Hepatic stellate cell (primary cell): ENCODE results near the gene DCLRE1C.
"Not testable (repeated sequence)": the region's sequence is repeated elsewhere in the genome, so short reads cannot be mapped to it uniquely, and the experiment has no call there.

Experiments
- DNase-seq: peaks from one replicate; pipeline ENCODE4 v3.0.0; 2011; ENCODE audit warnings: low spot score

Gene DCLRE1C

DNA sequence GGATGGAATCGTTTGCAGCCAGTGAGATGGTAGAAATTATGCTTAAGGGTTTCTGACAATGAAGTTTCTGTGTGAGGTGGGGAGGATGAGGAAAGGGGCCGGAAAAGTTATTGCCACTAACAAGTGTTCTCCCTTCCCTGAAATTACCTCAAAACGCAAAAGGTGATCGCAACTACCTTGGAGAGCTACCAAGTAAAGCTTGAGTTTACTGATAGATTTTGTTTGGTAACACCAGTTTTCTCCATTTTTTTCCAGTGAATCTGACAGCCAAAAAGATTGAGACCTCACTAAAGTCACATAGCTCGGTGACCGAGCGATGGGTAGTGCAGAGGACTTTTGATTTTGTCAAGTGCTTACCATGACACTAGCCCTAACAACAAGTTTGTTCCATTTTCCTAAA, 73.7 kb downstream of the DCLRE1C start:
- DNase-seq = no peak

DNA sequence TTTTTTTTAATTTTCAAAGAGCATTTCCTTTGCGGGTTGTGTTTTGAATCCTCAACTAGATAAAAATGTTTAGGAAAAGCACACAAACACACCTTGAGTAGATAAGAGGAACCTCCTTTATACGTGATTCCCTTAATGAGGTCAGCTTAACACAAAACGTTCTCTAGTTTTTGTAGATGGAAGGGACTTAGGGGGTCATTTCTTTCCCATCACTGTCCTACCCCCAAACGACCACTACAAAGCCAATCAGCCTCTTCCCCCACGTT, 74.0 kb downstream of the DCLRE1C start:
- no peak for DNase-seq

DNA sequence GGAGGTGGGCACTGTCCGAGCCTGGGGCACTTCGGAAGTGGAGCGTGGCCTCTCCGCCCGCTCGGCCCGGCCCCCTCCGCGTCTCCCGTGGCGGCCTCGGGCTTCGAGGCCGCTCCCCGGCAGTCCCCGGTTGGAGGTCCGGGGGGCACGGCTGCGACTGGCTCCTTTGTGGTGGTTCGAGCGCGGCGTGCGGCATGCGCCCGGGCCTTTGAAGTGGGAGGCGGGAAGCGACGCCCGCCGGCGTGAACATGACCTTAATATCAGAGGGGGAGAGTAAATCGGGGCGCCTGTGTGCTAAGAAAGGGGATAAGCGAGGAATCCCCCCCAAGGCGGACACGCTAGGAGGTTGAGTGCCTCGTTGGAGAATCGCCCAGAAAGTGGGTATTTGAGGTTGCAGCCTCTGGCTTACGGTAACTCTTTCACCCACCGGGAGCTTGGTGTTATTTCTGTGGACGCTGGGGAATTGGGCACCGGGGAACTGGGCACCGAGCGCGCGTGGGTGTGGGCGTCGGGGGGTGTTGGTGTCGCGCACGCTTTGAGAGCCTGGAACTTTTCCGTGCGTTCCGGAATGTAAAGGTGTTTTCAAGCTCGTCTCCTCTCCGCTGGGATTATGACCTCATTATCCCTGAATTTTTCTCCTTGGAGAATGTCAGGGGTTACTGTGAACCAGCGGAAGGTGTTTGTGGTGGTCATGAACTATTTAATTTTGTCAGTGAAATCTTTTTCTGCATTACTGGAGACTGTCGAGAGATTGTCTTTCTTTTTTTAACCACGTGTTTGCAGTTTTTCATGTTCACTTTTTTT, 74.6 kb downstream of the DCLRE1C start:
- peak; percentile 10 for DNase-seq

DNA sequence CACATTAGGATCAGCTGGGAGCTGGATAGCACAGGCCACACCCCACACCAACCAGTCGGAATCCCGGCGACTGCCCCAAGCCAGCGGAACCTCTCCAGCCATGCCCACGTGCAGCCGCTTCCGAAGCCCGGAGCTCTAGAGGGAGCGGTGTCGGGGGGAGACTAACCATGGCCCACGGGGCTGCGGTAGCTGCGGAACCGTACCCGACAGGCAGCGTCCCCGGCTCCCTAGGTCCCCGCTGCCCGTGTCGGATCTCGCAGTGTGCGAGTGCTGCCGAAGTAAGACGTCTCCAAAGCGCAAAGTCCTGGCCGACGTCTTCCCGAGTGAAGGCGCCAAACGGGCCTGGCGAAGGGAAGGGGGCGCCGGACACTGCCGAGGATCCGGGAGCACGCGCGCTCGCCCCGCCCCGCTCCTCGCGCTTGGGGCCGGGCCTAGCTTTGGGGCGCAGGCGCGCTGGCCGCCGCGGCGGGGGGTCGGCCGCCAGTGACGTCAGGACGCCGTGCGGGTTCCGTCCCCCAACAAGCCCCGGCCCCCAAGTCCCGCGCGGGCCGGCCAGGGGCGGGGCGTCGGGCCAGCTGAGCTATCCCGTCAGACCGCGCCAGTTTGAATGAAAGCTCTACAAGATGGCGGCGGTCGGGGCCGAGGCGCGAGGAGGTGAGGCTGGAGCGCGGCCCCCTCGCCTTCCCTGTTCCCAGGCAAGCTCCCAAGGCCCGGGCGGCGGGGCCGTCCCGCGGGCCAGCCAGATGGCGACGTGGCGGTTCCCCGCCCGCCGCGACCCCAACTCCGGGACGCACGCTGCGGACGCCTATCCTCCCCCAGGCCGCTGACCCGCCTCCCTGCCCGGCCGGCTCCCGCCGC, 75.4 kb downstream of the DCLRE1C start, which contains the start of gene SUV39H2:
SUV39H2 (plus strand) TSS at position 601 of the 858 bp plus-strand sequence; CDS start at position 624, 23 bp downstream.
- peak; percentile 98 for DNase-seq

DNA sequence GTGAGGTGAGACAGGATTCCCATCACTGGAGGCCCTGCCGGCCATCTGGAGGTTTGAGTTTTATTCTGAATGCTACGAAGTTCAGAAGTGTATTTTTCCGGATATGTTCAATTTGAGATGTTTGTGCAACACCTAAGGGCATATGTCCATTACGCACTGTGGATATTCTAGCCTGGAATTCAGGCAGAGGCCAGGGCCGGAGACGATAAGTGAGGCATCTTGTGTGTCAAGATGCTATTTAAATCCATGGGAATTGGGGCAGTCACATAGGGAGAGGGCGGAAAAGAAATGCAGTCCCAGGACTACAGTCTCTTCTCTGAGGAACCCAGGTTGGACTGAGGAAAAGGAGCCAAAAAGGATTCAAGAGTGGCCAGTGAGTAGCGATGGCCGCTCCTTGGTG, 77.1 kb downstream of the DCLRE1C start:
- DNase-seq = no peak

DNA sequence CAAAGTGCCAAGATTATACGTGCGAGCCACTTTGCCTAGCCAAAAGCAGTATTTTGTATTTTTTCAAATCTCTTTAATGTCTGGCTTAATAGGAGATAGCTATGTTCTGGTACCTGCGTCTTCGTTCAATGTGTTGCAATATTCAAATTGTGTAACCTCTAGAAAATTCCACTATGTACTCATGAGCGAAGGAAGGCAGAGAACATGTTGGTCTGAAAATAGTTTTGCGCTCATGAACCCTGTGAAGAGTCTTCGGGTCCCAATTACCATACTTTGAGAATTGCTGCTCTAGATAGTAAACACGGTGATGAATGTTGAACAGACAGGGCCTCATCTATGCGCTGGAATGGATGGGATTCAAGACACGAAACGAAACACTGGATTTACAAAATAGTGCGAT, 78.0 kb downstream of the DCLRE1C start:
- no peak for DNase-seq

DNA sequence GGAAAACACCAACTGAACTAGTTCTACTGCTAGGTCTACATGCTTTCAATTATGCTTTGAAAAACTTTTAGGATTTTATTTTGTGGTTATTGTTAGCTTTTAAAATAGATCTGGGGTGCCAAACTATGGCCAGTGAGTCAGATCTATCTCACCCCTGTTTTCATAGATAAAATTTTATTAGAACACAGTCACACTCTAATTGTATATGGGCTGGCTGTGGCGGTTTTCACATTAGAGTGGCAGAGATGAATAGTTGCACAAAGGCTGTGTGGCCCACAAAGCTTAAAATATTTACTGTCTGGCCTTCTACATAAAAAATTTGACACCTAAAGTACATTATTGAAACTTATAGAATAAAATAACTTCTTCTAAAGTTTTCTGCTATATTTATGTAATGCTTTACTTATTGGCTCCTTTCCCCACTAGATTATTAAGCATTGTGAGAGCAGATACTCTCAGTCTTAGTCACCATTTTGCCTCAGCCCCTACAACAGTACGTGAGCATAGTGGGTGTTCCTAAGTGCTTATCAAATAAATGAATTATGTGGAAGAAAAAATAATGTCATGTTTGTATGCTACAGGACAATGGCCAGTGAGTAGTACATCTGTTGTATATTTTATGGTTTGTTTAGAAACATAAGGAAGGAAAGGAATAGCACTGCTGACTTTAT, 80.7 kb downstream of the DCLRE1C start:
- peak; percentile 7 for DNase-seq

DNA sequence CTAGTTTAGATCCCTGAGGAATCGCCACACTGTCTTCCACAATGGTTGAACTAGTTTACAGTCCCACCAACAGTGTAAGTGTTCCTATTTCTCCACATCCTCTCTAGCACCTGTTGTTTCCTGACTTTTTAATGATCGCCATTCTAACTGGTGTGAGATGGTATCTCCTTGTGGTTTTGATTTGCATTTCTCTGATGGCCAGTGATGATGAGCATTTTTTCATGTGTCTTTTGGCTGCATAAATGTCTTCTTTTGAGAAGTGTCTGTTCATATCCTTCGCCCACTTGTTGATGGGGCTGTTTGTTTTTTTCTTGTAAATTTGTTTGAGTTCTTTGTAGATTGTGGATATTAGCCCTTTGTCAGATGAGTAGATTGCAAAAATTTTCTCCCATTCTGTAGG, 89.0 kb downstream of the DCLRE1C start:
- not testable (repeated sequence) for DNase-seq

DNA sequence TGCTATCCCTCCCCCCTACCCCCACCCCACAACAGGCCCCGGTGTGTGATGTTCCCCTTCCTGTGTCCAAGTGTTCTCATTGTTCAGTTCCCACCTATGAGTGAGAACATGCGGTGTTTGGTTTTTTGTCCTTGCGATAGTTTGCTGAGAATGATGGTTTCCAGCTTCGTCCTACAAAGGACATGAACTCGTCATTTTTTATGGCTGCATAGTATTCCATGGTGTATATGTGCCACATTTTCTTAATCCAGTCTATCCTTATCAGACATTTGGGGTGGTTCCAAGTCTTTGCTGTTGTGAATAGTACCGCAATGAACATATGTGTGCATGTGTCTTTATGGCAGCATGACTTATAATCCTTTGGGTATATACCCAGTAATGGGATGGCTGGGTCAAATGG, 89.4 kb downstream of the DCLRE1C start:
- not testable (repeated sequence) for DNase-seq

DNA sequence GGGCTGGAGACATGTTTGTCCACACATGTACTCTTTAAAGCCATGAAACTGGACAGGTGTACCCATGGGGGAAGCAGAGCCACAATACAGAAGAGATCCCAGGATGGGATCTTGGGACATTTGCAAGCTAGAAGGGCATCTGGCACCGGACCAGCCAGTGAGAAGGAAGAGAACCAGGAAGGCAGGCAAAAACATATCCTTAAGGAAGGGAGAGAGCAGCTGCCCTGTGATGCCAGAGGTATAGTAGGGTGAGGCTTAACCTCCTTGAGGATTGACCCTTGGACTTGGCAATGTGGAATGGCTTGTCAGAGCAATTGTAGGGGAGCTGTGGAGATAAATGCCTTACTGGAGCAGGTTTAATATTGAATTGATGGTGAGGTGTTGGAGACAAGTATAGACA, 93.1 kb downstream of the DCLRE1C start:
- DNase-seq = no peak

DNA sequence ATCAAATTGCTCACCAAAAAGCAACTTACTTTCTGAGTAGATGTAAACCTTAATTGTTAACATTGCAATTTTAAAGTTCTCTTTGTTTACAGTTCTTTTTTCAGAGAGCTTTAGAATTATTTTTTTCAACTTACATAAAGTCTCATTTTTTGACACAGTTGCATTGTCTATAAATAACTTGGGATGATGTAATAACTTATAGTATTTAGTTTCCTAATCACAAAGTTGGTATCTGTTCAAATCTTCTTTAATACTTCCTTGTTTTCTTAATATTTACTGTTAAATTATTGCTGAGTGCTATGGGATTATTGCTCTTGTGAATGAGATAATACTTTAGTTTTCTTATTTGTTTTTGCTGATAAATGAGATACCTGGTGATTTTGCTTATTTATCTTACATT, 94.1 kb downstream of the DCLRE1C start:
- DNase-seq = no peak

DNA sequence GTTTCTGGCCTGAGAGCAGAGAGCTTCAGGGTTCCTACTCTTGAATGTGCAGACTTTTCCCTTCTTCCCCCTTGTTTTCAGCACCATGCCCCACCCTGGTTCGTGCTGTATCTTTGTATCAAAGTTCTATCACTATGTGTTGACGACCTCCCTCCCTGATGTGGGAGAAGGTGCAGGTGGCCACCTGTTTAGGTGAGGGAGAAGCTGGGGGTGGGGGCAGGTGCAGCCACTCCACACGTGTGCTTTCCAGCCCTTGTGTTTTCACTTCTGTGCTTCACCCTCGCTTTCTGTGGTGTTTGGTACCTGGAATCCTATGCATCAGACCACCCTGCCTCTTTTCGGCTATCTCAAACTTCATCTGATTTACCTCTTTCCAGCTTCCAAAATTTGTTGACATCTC, 94.9 kb downstream of the DCLRE1C start:
- DNase-seq = no peak

DNA sequence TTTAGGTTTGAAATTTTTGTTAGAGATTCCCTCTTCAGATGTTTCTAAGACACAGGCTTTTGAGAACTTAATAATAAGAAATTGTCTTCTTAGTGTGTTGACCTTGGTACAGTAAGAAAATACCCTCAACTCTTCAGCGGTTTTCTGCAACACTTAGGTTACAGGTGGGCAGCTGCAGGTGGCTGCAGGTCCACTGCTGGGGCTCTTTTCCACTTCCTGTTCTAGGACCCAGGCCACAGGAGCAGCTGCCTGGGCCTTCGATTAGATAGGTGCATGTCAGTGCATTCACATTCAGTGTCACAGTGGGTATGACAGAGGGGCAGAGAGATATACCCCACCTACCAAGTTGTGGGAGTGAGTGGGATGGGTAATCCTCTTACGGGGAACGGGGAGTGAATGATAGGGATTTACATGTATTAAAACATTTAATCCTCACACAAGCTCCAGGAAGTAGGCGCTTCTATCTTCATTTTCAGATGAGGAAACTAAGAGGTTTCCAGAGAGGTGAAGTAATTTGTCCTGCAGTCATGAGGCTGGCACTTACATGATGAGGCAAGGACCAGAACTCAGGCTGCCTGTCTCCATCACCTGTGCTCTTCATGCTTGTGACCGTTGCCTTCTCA, 95.4 kb downstream of the DCLRE1C start:
- no peak for DNase-seq

DNA sequence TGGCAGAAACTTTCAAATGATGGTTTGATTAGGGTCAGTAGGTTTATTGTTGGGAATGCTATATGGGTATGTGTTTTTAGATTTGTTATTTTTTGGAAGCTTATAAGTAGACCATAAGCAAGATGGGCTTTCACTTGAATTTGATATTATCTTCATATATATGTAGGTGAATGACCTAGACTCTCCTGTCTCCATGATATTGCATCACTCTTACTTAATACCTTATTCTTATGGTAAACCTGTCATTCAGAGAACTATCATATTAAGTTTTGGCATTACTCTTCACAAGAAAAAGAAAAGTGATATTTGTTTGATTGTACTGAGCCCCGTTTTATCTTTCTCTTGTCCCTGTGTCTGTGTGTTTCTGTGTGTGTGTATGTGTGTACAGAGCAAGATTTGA, 98.4 kb downstream of the DCLRE1C start:
- no peak for DNase-seq

DNA sequence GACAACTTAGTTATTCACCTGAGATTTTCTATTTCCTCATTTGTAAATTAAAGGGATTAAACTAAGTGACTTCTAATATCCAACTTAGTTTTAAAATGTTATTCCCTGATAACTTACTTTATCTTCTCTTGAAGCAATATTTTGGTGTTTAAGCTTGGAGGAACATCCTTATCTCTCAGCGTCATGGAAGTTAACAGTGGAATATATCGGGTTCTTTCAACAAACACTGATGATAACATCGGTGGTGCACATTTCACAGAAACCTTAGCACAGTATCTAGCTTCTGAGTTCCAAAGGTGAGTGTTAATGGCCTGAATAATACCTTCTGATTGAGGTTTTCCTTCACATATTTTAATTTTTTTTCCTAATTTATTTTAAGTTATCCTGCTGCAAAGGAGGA, 101.7 kb downstream of the DCLRE1C start:
- no peak for DNase-seq
